HG03460 (cell line): Measurements from ENCODE around the gene SERPINB1.
"Not testable (repeated sequence)": the region's sequence is repeated elsewhere in the genome, so short reads cannot be mapped to it uniquely, and the experiment has no call there.

Experiments used
- ATAC-seq: cut with Tn5 transposase; IDR thresholded peaks from one replicate; pipeline ENCODE4 v1.9.1; 2021; ENCODE audit not compliant: unreplicated experiment

Gene SERPINB1

DNA sequence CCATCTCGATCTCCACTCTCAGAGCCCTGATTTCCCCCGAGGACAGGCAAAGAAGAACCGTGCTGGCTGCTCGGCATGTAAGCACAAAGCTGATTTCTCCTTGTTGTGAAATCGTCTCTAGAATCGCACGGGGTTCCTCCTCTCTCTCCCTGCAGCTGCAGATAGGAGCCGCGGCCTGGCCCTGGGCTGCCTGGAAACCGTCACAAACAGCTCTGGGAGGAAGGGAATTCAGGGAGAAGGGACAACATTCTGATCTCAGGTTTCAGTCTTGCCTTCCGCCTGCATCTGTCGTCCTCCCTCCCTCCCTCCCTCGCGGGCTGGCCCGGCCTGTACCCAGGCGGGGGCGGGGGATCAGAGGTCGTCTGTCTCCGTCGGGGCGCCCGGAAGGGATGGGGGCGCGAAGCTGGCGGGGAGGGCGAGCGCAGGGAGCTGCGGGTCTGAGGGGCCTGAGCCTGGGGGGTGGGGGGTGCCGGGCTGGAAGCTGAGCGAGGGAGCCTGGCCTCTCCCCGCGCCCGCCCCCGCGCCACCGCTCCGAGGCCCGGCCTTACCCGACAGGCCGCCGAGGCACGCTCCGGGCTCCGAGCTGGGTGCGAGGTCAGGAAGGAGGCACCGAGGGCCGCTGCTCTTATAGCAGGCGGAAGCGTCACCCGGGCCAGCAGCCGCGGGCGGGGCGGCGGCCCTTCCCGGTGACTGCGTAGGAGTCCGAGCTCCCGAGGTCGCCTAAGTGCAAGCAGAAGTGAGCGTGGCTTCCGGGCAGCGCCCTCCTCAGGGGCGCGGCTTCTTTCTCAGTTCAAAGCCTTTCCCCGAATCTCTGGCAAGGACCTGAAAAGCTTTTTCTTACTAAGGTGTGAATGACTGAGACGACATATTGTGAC lies at the start of gene SERPINB1:
Gene SERPINB1 (minus strand): TSS at position 600 of the 875 bp plus-strand sequence. CDS start 1,277 bp downstream, outside the sequence.
- peak; percentile 47 for ATAC-seq

DNA sequence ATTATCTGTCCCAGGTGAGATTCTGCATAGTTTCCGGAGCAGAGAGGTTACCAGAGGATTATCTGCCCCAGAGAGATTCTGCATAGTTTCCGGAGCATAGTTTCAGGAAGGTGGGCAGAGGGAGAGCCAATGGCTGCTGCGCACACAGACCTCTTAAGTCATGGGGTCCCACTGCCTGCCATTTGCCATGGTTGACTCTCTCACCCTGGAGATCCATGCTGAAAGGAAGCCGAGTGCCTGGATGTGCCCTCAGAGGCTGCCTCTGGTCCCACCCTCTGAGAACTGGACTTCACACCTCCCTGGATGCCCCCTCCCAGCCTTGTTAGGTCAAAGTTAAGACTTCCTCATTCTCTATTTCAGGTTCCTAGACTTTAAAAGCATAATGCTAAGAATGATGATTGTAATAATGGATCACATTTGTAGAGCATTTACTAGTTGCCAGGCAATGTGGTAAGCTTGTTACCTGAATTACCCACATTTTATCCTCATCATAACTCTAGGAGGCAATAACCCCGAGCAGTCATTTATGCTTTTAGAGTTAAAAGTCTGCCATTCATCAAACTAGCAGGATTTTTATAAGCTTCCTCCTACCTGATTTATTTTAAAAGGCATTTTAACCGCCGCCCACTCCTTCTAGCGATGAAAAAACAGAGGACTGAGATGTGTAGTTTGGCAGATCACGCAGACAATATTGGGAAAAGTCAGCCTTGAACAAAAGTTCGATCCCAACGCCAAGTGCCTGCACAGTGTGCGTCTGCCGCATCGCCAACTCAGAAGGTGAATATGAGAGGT lies 49.5 kb upstream of the SERPINB1 start:
- ATAC-seq: no peak

DNA sequence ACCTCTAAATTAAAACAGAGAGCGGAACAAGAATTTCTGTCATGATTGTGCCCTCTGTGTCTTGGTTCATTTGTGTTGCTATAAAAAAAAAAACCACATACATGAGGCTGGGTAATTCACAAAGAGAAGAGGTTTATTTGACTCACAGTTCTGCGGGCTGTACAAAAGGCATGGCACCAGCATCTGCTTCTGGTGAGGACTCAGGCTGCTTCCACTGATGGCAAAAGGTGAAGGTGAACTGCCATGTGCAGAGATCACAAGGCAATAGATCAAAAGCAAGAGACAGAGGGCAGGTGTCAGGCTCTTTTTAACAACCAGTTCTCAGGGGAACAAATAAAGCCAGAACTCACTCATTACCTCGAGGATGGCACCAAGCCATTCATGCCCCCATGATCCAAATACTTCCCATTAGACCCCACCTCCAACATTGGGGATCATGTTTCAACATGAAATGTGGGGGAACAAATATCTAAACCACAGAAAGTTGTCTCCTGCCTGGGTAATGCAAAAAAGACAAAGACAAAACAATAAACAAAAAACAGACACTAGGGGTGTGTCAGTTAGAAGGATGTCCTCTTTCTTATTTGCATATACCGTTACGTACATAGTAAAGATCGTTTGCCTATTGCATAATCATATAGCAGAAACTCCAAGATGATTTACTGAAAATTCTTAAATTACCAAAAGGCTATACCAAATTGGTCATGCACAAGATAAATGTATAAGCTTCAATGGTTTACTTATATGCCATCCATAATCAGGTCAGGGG lies 44.5 kb upstream of the SERPINB1 start:
- no peak for ATAC-seq

DNA sequence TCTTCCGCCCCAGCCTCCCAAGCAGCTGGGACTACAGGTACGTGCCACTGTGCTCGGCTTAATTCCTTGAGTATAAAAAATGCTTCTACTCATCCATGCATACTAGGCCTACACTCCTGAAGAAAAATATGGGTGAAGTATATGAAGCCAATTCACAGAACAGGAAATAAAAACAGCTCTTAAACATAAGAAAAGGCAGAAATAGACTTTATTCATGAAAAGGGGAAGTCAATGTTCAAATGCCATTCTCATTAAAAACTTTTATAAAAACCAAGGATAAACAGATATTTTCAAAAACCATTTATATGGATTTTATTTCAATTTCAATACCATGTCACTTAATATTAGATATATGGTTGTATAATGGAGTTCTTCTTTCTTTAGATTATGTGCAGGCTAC lies 43.1 kb upstream of the SERPINB1 start:
- ATAC-seq: no peak

DNA sequence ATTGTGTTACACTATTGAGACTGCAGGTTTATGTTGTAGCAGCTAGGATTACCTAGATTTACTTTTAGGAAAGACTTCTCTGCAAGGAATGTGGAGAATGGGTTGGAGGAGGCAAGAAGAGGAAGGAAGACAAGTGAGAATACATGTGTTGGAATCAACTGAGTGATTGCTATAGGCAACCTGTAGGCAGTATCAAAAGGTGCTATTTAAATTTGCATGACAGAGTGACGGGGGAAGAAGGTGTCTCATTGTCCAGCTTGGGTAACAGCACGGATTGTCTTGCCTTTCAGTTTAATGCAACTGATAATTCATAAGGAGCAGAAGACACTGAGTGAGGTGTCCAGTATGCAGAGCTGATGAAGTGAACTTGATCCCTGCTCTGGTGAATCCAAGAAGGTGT lies 42.0 kb upstream of the SERPINB1 start:
- no peak for ATAC-seq

DNA sequence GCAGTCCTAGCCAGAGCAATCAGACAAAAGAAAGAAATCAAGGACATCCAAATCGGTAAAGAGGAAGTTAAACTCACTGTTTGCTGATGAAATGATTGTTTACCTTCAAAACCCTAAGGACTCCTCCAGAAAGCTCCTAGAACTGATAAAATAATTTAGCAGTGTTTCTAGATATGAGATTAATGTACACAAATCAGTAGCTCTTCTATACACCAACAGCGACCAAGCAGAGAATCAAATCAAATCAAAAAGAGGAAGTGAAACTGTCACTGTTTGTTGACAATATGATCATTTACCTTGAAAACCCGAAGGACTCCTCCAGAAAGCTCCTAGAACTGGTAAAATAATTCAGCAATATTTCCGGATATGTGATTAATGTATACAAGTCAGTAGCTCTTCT lies 39.8 kb upstream of the SERPINB1 start:
- no peak for ATAC-seq

DNA sequence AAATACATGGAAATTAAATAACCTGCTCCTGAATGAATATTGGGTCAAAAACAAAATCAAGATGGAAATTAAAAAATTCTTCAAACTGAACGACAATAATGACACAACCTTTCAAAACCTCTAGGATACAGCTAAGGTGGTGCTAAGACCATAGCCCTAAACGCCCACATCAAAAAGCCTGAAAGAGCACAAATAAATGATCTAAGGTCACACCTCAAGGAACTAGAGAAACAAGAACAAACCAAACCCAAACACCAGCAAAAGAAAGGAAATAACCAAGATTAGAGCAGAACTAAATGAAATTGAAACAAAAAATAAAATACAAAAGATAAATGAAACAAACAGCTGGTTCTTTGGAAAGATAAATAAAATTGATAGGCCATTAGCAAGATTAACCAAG lies 38.5 kb upstream of the SERPINB1 start:
- not testable (repeated sequence) for ATAC-seq

DNA sequence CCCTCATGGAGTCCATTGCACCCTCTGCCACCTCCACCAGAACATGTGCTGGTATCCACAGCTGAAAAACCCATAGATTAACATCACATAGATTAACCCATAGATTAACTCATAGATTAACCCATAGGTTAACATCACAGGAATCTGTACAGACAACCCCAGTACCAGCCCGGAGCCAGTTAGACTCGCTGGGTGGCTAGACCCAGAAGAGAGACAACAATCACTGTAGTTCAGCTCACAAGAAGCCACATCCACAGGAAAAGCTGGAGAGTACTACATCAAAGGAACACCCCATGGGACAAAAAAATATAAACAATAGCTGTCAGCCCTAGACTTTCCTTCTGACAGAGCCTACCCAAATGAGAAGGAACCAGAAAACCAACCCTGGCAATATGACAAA lies 36.3 kb upstream of the SERPINB1 start:
- ATAC-seq: no peak

DNA sequence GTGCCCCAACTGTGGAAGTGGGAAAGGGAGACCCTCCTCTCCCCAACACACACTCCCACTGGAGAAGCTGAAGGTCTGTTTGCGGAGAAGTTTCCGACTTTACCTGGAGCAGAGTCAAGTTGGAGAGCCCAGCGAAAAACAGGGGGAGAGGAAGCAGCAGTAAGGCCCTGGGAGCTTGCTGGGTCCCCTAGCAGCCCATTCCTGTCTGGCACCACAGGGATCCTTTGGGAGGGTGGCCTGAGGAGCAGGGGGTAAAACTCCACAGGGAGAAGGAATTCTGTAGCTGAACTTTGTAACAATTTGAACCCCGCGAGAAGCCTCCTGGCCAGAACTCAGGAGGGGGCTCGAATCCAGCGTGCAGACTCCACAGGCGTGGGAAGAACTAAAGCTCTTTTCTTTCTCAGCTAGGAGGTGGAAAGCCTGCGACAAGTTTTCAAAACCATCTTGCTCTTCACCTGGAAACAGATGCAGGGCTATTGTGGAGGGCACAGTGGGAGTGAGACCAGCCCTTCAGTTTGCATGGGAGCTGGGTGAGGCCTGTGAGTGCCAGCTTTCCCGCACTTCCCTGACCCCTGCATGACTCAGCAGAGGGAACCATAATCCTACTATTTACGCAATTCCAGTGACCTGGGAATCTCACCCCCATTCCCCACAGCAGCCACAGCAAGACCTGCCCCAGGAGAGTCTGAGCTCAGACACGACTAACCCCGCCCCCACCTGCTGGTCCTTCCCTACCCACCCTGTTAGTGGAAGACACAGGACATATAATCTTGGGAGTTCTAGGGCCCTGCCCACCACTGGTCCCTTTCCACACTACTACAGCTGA lies 35.6 kb upstream of the SERPINB1 start:
- ATAC-seq: no peak

DNA sequence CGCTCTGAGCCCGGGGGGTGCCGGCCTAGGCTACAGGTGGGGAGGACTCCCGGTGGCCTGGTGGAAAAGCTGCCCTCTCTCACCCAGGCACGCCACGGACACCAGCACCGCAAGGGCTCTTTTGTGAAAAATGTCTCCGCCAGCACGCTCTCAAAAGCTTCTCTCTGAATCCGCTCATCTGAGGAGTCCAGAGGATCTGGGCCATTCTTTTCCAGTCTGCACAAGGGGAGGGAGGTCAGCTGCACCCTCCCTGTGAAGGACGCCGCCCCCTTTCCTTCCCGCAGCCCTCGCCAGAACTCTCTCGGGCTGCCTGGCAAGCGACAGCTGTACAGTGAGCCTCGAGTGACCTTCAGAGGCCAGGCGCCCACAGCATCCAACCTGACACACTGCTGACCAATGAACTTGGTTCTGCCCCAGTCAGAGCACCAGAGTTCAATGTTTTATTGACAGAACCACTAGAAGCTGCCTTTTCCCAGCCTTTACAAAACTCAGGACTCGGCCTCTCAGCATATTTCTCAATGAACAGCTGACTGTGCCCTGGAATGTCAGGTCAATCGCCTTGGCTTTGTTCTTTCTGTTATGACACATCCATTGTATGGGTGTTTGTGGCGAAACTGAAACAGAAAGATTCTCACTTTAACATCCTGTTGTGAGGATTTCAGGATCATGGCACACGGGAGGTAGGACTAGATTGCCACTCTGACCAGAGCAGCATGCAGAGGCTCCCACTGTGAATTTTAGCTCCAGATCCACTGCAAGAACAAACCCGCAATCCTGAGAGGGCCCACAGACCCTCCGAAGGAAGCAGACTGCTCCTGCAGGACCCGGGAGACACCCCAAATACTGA lies 34.8 kb upstream of the SERPINB1 start:
- ATAC-seq: peak; percentile 38

DNA sequence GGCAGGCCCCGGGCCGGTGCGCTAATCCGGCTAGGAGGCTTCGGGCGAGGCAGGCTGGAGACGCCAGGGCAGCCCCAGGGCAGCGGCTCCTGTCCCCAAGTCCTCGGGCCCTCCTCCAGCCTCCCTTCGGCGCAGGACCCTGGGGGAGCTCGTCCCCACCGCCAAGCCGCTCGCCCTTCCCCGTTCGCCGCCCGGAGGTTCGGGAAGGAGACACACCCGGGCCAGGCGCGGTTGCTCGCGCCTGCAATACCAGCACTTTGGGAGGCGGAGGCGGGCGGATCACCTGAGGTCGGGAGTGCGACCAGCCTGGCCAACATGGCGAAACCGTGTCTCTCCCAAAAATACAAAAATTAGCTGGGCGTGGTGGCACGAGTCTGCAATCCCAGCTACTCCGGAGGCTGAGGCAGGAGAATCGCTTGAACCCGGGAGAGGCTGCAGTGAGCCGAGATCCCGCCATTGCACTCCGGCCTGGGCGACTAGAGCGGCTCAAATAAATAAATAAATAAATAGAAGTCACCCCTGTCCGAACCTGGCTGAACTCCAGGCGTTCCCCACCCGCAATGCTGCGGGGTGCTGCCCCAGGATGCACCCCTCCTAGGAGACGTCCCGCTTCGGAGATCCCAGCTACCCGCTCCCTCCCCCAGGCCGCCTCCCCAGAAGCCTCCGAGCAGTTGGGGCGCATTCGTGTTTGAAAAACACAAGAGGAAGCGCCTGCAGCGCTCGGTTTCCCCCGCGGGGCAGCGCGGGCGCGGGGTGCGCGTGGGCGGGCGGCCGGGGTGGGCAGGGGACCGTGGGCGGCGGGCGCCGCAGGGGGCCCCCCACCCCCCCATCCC lies 33.9 kb upstream of the SERPINB1 start:
- ATAC-seq: peak; percentile 37

DNA sequence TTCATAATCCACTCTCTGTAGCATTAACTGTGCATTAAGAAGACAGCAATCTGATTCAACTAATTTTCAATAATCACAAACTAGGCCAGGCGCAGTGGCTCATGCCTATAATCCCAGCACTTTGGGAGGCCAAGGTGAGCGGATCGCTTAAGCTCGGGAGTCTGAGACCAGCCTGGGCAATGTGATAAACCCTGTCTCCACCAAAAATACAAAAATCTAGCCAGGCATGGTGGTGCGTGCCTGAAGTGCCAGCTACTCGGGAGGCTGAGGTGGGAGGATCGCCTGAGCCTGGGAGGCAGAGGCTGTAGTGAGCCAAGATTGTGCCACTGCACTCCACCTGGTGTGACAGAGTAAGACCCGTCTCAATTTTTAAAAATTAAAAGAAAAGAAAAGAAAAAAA lies 32.0 kb upstream of the SERPINB1 start:
- no peak for ATAC-seq

DNA sequence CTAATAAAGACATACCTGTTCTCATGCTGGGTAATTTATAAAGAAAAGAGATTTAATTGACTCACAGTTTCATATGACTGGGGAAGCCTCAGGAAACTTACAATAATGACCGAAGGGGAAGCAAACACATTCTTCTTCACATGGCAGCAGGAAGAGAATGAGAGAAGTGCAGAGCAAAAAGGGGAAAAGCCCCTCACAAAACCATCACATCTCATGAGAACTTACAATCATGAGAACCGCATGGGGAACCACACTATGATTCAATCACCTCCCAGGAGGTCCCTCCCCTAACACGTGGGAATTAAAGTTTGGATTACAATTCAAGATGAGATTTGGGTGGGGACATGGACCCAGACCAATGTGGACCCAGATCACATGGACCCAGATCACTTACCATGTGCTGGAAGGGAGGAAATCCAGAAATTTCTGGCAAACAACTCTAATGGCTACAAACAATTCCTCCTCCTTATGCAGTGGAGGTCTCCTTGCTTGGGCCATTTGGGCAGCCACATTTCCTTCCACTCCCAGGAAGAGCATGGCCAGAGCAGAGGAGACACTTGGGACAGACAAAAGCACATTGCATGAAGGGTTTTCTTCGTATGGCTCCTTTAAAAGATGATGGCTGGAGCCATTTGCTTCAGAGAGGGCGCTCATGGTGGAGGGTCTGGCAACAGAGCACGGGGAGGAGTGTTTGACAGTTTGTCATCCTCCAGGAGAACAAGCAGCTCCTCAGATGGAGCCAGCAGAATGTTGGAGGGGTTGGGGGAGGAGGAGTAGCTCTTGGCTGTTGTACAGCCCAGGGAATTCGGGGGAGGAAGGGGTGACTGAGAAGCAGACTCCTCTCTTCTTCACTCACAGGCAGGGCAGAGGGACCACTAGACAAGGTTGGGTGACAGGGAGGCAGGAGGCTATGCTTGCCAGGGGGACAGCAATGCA lies 31.0 kb upstream of the SERPINB1 start:
- ATAC-seq: no peak

DNA sequence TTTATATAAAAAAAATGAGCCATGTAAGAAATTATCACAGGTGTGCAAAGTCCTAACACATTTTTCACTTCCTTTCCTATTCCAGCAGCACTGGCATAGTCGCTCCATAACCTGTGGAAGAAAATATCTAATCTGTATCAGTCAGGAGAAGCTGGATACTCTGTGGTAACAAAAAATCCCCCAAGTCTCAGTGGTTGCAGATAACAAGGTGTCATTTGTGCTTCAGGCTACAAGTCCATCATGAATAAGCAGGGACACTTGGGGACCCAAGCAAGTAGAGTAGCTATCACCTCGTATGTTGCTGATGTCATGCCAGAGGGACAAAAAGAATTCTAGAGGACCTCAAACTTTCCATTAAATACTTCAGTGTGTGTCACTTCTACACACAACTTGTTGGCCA lies 30.3 kb upstream of the SERPINB1 start:
- no peak for ATAC-seq

DNA sequence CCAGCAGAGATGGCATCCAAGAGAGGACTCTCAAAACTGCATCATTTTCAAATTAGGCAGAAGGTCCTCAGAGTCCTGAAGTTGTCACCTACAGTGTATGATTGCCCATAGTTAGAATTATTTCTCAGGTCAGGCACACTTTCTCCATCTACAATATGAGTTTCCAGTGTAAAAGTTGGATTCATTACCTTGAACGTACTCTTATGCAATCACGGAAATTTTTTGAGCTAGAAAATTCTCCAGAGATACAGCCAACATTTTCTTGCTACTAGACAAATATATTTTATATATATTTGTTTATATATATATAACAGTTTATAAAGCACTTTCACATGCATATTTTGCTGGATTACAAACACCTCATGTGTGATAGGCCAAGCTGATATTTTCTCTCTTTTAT lies 29.4 kb upstream of the SERPINB1 start:
- ATAC-seq: no peak

DNA sequence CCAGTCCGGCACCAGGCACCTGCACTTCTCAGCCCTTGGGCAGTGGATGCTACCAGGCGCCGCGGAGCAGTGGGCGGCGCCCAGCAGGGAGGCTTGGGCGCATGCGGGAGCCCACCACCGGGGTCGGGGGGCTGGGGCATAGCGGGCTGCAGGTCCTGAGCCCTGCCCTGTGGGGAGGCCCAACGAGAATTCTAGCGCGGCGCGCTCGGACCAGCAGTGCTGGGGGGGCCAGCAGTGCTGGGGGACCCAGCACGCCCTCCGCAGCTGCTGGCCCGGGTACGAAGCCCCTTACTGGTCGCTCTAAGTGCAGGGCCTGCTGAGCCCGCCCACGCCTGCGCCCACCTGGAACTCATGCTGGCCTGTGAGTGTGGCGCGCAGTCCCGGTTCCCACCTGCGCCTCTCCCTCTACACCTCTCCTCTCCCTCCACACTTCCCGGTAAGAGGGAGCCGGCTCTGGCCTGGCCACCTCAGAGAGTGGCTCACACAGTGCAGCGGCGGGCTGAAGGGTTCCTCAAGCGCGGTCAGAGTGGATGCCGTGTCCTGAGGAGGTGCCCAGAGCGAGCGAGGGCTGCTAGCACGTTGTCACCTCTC lies 28.5 kb upstream of the SERPINB1 start:
- ATAC-seq: no peak

DNA sequence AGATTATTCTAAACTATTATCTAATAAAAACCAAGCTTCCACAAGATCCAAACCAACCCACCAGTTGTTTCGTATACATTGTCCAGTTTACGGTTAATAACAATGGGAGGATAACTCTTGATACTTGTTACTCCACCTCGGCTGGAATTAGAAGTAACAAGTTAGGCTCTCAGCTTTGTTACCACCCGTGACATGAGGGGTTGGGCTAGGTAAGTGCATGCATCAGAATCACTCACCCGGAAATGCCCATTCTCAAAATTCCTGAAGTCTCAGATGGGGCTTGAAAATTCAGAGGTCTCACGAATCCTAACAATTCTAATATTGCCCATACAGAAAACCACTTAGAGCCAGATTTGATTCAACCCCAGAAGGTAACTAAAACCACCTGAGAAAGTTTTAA lies 27.0 kb upstream of the SERPINB1 start:
- ATAC-seq: no peak
